H1 (cell line): ENCODE measurements around the gene GPR35. TPM values are rescaled to one million over a fixed set of nuclear protein-coding genes. Genes with fewer than 3 reads are reported as not detected.
A peak's percentile ranks its signal among the peaks of the same experiment; 100 is the strongest.

Source experiments
- CTCF ChIA-PET: fragments of 300-600 bp; sonication (Branson Sonifier 250); formaldehyde crosslinking; loops from one replicate; lab custom pipeline; 2021; ENCODE audit not compliant: partially characterized antibody; lab: Charles Lee
- POLR2A ChIA-PET: fragments of 300-600 bp; sonication (Branson Sonifier 250); formaldehyde crosslinking; loops from one replicate; lab custom pipeline; 2021; ENCODE audit warnings: inconsistent platforms; ENCODE audit not compliant: partially characterized antibody; lab: Charles Lee
- DNase-seq, 2 experiments: peaks; one replicate each; pipeline versions ENCODE4 v3.0.0 to v3.0.0-alpha.2; 2010 to 2022; ENCODE audit warnings: low spot score in 2 of 2, low read depth in 1 of 2, mixed read lengths in 1 of 2
- FAIRE-seq: peaks from 2 replicates; lab custom pipeline; 2011; peaks lifted over from hg19 to GRCh38; lab: Jason Lieb, UNC
- H2AFZ ChIP-seq: 2 replicates; pipeline ENCODE4 v1.8.1; 2012; ENCODE audit warnings: low read length, inconsistent platforms
- H2AK5ac ChIP-seq: 2 replicates; pipeline ENCODE4 v1.6.1; 2013; ENCODE audit warnings: low read depth, low read length
- H2BK120ac ChIP-seq: replicated peaks from 2 replicates; pipeline ENCODE3; 2013; ENCODE audit warnings: low read depth, low read length, inconsistent platforms
- H2BK12ac ChIP-seq: 2 replicates; pipeline ENCODE4 v1.6.1; 2013; ENCODE audit warnings: low read depth, low read length
- H2BK15ac ChIP-seq: 2 replicates; pipeline ENCODE4 v1.6.1; 2013; ENCODE audit warnings: low read length
- H2BK20ac ChIP-seq: 2 replicates; pipeline ENCODE4 v1.6.1; 2013; ENCODE audit warnings: low read length
- H2BK5ac ChIP-seq: 2 replicates; pipeline ENCODE4 v1.6.1; 2013; ENCODE audit warnings: low read depth, low read length
- H3K14ac ChIP-seq: 2 replicates; pipeline ENCODE4 v1.6.1; 2013; ENCODE audit warnings: inconsistent platforms; ENCODE audit not compliant: insufficient read length
- H3K18ac ChIP-seq: 2 replicates; pipeline ENCODE4 v1.6.1; 2013; ENCODE audit warnings: low read length; ENCODE audit errors: extremely low read depth
- H3K23ac ChIP-seq: 2 replicates; pipeline ENCODE4 v1.6.1; 2013; ENCODE audit warnings: inconsistent platforms; ENCODE audit not compliant: insufficient read length
- H3K23me2 ChIP-seq: 2 replicates; pipeline ENCODE4 v1.6.1; 2013; ENCODE audit warnings: low read depth, low read length
- H3K27ac ChIP-seq: 2 replicates; pipeline ENCODE4 v1.6.1; 2011; ENCODE audit warnings: low read depth, low read length, inconsistent platforms
- H3K27me3 ChIP-seq, 4 experiments: replicated peaks in 1 of 4; 1 replicate in 1 of 4; 2 replicates in 3 of 4; pipeline versions ENCODE4 v1.6.1 to v1.8.1; 2011 to 2013; ENCODE audit warnings: low read length in 3 of 4, mild to moderate bottlenecking in 3 of 4, inconsistent platforms in 2 of 4, mixed read lengths in 2 of 4, moderate library complexity in 1 of 4; ENCODE audit not compliant: control insufficient read depth in 3 of 4, insufficient read depth in 3 of 4; ENCODE audit errors: extremely low read depth in 1 of 4
- H3K36me3 ChIP-seq, 4 experiments: 2 replicates each; pipeline versions ENCODE4 v1.6.1 to v1.8.1; 2011 to 2013; ENCODE audit warnings: mild to moderate bottlenecking in 4 of 4, low read length in 3 of 4, moderate library complexity in 2 of 4, control low read depth in 1 of 4, inconsistent platforms in 1 of 4; ENCODE audit not compliant: insufficient read depth in 4 of 4, control insufficient read depth in 2 of 4
- H3K4ac ChIP-seq: replicated peaks from 2 replicates; pipeline ENCODE3; 2013; ENCODE audit warnings: low read length, low read depth, mixed read lengths, inconsistent platforms; ENCODE audit not compliant: insufficient read length
- H3K4me1 ChIP-seq, 4 experiments: replicated peaks in 1 of 4; 1 replicate in 1 of 4; 2 replicates in 3 of 4; pipeline versions ENCODE4 v1.6.1 to v1.8.1; 2011 to 2013; ENCODE audit warnings: low read length in 3 of 4, inconsistent platforms in 2 of 4, mixed read lengths in 1 of 4; ENCODE audit not compliant: insufficient read depth in 4 of 4, control insufficient read depth in 3 of 4
- H3K4me2 ChIP-seq, 2 experiments: 2 replicates each; pipeline versions ENCODE4 v1.6.1 to v1.8.1; 2011 to 2013; ENCODE audit warnings: low read depth in 2 of 2, low read length in 2 of 2, control low read depth in 1 of 2, inconsistent platforms in 1 of 2, mild to moderate bottlenecking in 1 of 2; ENCODE audit not compliant: insufficient read depth in 1 of 2
- H3K4me3 ChIP-seq, 4 experiments: fragments of 200-600, 300-600 bp in 1 of 4; sonication (generic), shearing (Covaris generic), sonication (Bioruptor Twin) in 1 of 4; 2 replicates each; pipeline versions ENCODE4 v1.5.1 to v1.8.1; 2011 to 2016; ENCODE audit warnings: low read length in 4 of 4, low read depth in 3 of 4, control low read depth in 2 of 4, inconsistent platforms in 2 of 4, mild to moderate bottlenecking in 2 of 4, mixed read lengths in 1 of 4, moderate library complexity in 1 of 4; ENCODE audit not compliant: insufficient read depth in 2 of 4; ENCODE audit errors: extremely low read depth in 1 of 4
- H3K56ac ChIP-seq: replicated peaks from 2 replicates; pipeline ENCODE3; 2013; ENCODE audit warnings: low read depth, mild to moderate bottlenecking, mixed read lengths, low read length, inconsistent platforms; ENCODE audit not compliant: insufficient read length
- H3K79me1 ChIP-seq: 2 replicates; pipeline ENCODE4 v1.6.1; 2013; ENCODE audit warnings: low read depth, low read length, control low read depth
- H3K79me2 ChIP-seq, 2 experiments: 2 replicates each; pipeline versions ENCODE4 v1.6.1 to v1.8.1; 2012 to 2013; ENCODE audit warnings: low read length in 2 of 2, mild to moderate bottlenecking in 2 of 2, inconsistent platforms in 1 of 2; ENCODE audit not compliant: insufficient read depth in 2 of 2, control insufficient read depth in 1 of 2
- H3K9ac ChIP-seq, 4 experiments: replicated peaks in 1 of 4; 1 replicate in 1 of 4; 2 replicates in 3 of 4; pipeline versions ENCODE4 v1.6.1 to v1.8.1; 2011 to 2013; ENCODE audit warnings: low read depth in 3 of 4, low read length in 3 of 4, control low read depth in 2 of 4, mild to moderate bottlenecking in 2 of 4, moderate library complexity in 2 of 4, inconsistent platforms in 1 of 4; ENCODE audit errors: extremely low read depth in 1 of 4
- H3K9me3 ChIP-seq, 2 experiments: 2 replicates each; pipeline versions ENCODE4 v1.6.1 to v1.8.1; 2012 to 2013; ENCODE audit warnings: mild to moderate bottlenecking in 2 of 2, moderate library complexity in 2 of 2, control low read depth in 1 of 2, inconsistent platforms in 1 of 2, low read depth in 1 of 2, low read length in 1 of 2, mixed read lengths in 1 of 2; ENCODE audit not compliant: insufficient read depth in 2 of 2
- H4K20me1 ChIP-seq, 2 experiments: replicated peaks in 1 of 2; 2 replicates each; pipeline versions ENCODE3 to v1.8.1; 2011 to 2013; ENCODE audit warnings: inconsistent platforms in 2 of 2, low read length in 2 of 2, mild to moderate bottlenecking in 1 of 2; ENCODE audit not compliant: insufficient read depth in 2 of 2, control insufficient read depth in 1 of 2
- H4K5ac ChIP-seq: 2 replicates; pipeline ENCODE4 v1.6.1; 2013; ENCODE audit warnings: low read length, low read depth, mixed read lengths, inconsistent platforms; ENCODE audit not compliant: insufficient read length
- H4K8ac ChIP-seq: 2 replicates; pipeline ENCODE4 v1.8.0; 2013; ENCODE audit warnings: mild to moderate bottlenecking, moderate library complexity, low read length, inconsistent platforms; ENCODE audit not compliant: insufficient read depth; ENCODE audit errors: extremely low read depth
- H4K91ac ChIP-seq: replicated peaks from 2 replicates; pipeline ENCODE3; 2013; ENCODE audit warnings: low read length, mixed read lengths, inconsistent platforms; ENCODE audit not compliant: insufficient read length
- CTBP2 ChIP-seq: IDR thresholded peaks from 2 replicates; pipeline ENCODE4 v1.7.0; 2011; ENCODE audit warnings: borderline replicate concordance, mild to moderate bottlenecking, moderate library complexity, mixed read lengths, low read length; ENCODE audit not compliant: insufficient read depth, insufficient read length
- SP2 ChIP-seq: IDR thresholded peaks from 2 replicates; pipeline ENCODE4 v1.6.1; 2012; ENCODE audit warnings: mild to moderate bottlenecking, low read length, inconsistent platforms
- TCF12 ChIP-seq: IDR thresholded peaks from 2 replicates; pipeline ENCODE4 v1.6.1; 2011; ENCODE audit warnings: low read depth, mild to moderate bottlenecking, low read length
- WGBS, 2 experiments: shearing (Covaris generic) in 1 of 2; methylation state at CpG; one replicate each; pipeline versions ENCODE4 v1.1.6 to v1.1.7; 2013 to 2015; ENCODE audit warnings: low lambda C conversion rate in 2 of 2, mixed read lengths in 2 of 2, inconsistent platforms in 1 of 2, low coverage in 1 of 2, missing lambda C conversion rate in 1 of 2; ENCODE audit not compliant: insufficient replicate concordance in 2 of 2, insufficient coverage in 1 of 2, insufficient read length in 1 of 2; ENCODE audit errors: extremely low coverage in 1 of 2, missing lambda C conversion rate in 1 of 2; 5-methylcytosine and 5-hydroxymethylcytosine counted together
- polyA plus RNA-seq, 7 experiments: library from polyadenylated mRNA; depleted of rRNA in 3 of 7; stranded (reverse) in 5 of 7; unstranded in 2 of 7; fragments of >200 nt in 5 of 7; fragments of 200-250 nt in 2 of 7; gene quantifications; 1 replicate in 5 of 7; 2 replicates in 1 of 7; 4 replicates in 1 of 7; pipeline versions ENCODE4 v1.2.1 to v1.2.3, GENCODE V29; 2011 to 2013; ENCODE audit warnings: missing spikeins in 2 of 7, mixed read lengths in 2 of 7
- total RNA-seq: library from RNA; stranded (reverse); fragmentation: NEBNext Ultra II Directional; extraction: Animal tissue kit (Norgen Biotek cat#: 25700); gene quantifications from 2 replicates; pipeline ENCODE4 v1.2.1, GENCODE V29; 2021

The GPR35 gene
- total and polyA plus RNA-seq, 2 of the 8 experiments (the other 6 are each of a cell fraction or from before 2014, with no cell fraction given): 0.47 TPM; not detected in 1

GRCh38 chr2:240645801-240646175 lies 20.5 kb downstream of the GPR35 start:
- H2BK5ac ChIP-seq: no peak overlapping the region
- H2BK20ac ChIP-seq: no peak overlapping the region
- no peak overlapping the region for H2AK5ac ChIP-seq
- no peak overlapping the region for H3K18ac ChIP-seq
- no peak overlapping the region for H3K9ac ChIP-seq
- H3K23me2 ChIP-seq: no peaks in the 10 kb centered on the region
- no peaks in the 10 kb centered on the region for H3K9me3 ChIP-seq
- no peak overlapping the region for H2BK120ac ChIP-seq
- no peak overlapping the region for H3K4me3 ChIP-seq
- no peak overlapping the region for H3K56ac ChIP-seq
- no peak overlapping the region for H2BK15ac ChIP-seq
- no peaks in the 10 kb centered on the region for H3K79me2 ChIP-seq
- no peaks in the 10 kb centered on the region for H3K36me3 ChIP-seq
- H4K20me1 ChIP-seq: no peaks in the 10 kb centered on the region
- H3K14ac ChIP-seq: no peak overlapping the region
- ChIA-PET CTCF (interaction anchor here (1.5 to 2.0 kb wide), 2 partner anchors 24 to 42 kb away, joined by 3 to 6 read pairs; no protein-coding TSS in a partner anchor), POLR2A (no interaction called here)
- H3K79me1 ChIP-seq: no peaks in the 10 kb centered on the region
- H3K4ac ChIP-seq: no peak overlapping the region
- H4K91ac ChIP-seq: no peak overlapping the region
- WGBS, 2 experiments: 91% methylated on average over 10 of the region's 10 CpGs; no CpG with 5 or more reads in 1 of the 2 experiments
- H2AFZ ChIP-seq: no peak overlapping the region
- DNase-seq (peak in 1 of 2 experiments; percentile 10), FAIRE-seq (no peak)
- no peak overlapping the region for H4K5ac ChIP-seq
- H2BK12ac ChIP-seq: no peak overlapping the region
- H3K27me3 ChIP-seq: peaks cover 0 to 4% (median 2%) of the 10 kb centered on the region in 4 experiments; a peak in 3 of 7 replicates
- TF ChIP-seq CTBP2 (no peak), TCF12 (no peak), SP2 (no peak)
- no peak overlapping the region for H4K8ac ChIP-seq
- H3K23ac ChIP-seq: no peak overlapping the region
- no peak overlapping the region for H3K27ac ChIP-seq
- H3K4me1 ChIP-seq: peaks cover 0 to 10% (median 6%) of the 10 kb centered on the region in 4 experiments; a peak in 5 of 7 replicates
- H3K4me2 ChIP-seq: no peak overlapping the region
